Esophagus squamous epithelium (tissue), 4 donors: ENCODE results near the gene FAM81B.

Experiments used
- POLR2A ChIP-seq, 4 donors: fragments of 450-650 bp; IDR thresholded peaks; one replicate each; pipeline ENCODE4 v1.6.1; 2017; ENCODE audit warnings: antibody characterized with exemption in 4 of 4, mild to moderate bottlenecking in 4 of 4, moderate library complexity in 3 of 4
- TF ChIP-seq, protein P1 (sequence below), 6 experiments: fragments of 450-650 bp in 4 of 6; fragments of 200-600 bp in 2 of 6; sonication (generic) in 2 of 6; IDR thresholded peaks; one replicate each; pipeline ENCODE4 v1.5.1; 2016 to 2019; ENCODE audit warnings: antibody characterized with exemption in 6 of 6, mild to moderate bottlenecking in 4 of 6, moderate library complexity in 4 of 6

DNA sequence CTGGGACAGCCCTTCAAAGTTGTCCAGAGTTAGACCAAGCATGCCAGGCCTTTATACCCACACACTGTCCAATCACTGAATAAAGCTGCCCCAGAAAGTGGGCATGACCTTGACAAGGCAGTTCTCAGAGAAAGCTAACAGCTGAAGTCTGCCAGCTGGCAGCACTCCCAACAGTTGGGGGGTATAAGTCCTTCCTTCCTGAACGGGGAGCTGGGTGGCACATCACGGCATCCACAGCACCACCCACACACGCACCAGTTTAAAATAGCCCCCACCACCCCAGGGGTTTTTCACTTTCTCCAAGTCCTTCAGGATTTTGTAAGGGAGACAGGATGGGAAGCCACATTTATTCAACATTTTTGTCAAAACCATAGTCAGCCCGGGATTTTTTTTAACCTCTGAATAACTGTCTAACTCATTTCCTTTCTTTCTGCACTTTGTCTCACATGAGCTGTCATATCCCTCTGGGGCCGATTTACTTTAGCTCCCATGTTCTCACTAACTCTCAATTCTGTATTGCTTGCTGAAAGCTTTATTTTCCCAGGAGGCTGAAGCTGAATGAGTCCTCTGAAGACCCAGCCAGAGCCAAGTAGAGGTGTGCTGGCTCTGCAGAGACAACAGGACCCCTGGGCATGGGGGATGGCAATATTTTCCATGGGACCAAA lies 15.4 kb downstream of the FAM81B start:
- TF ChIP-seq, protein P1, sequence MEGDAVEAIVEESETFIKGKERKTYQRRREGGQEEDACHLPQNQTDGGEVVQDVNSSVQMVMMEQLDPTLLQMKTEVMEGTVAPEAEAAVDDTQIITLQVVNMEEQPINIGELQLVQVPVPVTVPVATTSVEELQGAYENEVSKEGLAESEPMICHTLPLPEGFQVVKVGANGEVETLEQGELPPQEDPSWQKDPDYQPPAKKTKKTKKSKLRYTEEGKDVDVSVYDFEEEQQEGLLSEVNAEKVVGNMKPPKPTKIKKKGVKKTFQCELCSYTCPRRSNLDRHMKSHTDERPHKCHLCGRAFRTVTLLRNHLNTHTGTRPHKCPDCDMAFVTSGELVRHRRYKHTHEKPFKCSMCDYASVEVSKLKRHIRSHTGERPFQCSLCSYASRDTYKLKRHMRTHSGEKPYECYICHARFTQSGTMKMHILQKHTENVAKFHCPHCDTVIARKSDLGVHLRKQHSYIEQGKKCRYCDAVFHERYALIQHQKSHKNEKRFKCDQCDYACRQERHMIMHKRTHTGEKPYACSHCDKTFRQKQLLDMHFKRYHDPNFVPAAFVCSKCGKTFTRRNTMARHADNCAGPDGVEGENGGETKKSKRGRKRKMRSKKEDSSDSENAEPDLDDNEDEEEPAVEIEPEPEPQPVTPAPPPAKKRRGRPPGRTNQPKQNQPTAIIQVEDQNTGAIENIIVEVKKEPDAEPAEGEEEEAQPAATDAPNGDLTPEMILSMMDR (IDR thresholded peaks at IDR 0.05) = no peak
- no peak for TF ChIP-seq POLR2A (IDR thresholded peaks at IDR 0.05)
